Epithelial cell of esophagus (primary cell): ENCODE measurements around the gene C9.
A peak's percentile ranks its signal among the peaks of the same experiment; 100 is the strongest.

Experiments used
- DNase-seq: peaks from one replicate; pipeline ENCODE4 v3.0.0; 2010; ENCODE audit warnings: low read depth
- H3K4me3 ChIP-seq: 2 replicates; pipeline ENCODE4 v1.5.1; 2011; ENCODE audit warnings: mild to moderate bottlenecking, low read length, control low read depth
- CTCF ChIP-seq: IDR thresholded peaks from 2 replicates; pipeline ENCODE4 v1.5.1; 2011; ENCODE audit warnings: low read depth, mild to moderate bottlenecking, low read length, control low read depth, inconsistent platforms; ENCODE audit not compliant: insufficient read depth; ENCODE audit errors: missing control alignments

The C9 gene

GRCh38 chr5:39384271-39384670, 20.0 kb upstream of the C9 start:
- no peak for DNase-seq
- TF ChIP-seq CTCF: no peak
- no peak overlapping the region for H3K4me3 ChIP-seq

DNA sequence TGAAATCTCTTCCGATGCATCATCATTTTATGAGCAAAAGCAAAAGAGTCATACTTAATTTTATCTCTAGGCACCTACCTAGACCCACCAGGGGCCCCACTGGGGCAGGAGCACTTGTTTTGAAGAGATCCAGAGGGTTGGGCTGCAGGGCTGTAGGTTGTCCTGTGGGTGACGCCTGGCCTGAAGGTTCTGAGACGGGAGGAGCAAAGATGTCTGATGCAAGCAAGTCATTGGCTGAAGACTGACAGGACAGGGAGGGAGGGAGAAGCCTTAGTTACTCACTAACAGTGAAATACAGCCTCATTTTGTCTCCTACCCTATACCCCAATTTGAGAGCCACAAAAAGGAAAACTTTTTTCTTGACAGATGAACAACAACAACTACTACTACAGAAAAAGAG, 17.1 kb upstream of the C9 start:
- no peak for TF ChIP-seq CTCF

GRCh38 chr5:39379693-39380092, 15.4 kb upstream of the C9 start:
- no peak overlapping the region for H3K4me3 ChIP-seq
- TF ChIP-seq CTCF: no peak
- DNase-seq: no peak

More for the DNA sequence above, 17.1 kb upstream of the C9 start:
- DNase-seq: no peak
- H3K4me3 ChIP-seq: no peak overlapping the region

DNA sequence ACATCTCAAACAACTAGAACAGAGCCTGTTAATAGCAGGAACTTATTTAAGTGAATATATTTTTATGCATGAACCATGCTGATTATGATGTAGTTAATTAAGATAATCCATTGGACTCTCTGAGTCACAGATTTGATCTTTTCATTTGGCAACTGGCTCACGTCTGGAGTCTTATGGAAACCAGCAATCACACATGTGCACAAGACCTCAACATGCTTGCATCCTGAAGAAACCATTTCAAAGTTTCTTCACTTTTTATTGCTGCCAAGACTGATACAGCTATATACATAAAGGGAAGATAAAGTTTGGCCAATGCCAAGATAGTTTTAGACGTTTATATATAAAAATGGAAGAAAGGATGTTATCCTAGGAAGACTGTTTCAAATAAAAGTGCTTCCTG, 13.3 kb upstream of the C9 start:
- no peak overlapping the region for H3K4me3 ChIP-seq
- no peak for TF ChIP-seq CTCF
- no peak for DNase-seq

DNA sequence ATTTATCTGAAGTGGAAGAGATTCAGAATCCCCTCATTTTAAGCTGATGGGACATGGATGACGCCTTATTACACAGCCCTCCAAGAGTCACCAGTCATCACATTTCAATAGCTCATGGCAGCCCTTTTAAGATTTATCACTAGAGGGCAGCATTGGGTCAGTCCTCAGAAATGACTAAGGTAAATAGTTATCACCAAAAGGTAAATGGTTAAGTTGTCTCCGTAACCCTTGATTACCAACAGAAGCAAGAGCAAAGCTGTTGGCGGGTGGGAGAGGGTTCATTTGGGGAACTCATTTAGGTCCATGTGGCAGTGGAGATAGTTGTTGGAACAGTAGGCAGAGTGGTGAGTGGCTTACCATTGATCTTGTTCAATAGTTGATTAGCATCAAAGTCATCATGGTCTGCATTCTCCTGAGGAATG, 12.0 kb upstream of the C9 start:
- H3K4me3 ChIP-seq: no peak overlapping the region
- peak; percentile 74 for DNase-seq
- peak; percentile 83 for TF ChIP-seq CTCF

DNA sequence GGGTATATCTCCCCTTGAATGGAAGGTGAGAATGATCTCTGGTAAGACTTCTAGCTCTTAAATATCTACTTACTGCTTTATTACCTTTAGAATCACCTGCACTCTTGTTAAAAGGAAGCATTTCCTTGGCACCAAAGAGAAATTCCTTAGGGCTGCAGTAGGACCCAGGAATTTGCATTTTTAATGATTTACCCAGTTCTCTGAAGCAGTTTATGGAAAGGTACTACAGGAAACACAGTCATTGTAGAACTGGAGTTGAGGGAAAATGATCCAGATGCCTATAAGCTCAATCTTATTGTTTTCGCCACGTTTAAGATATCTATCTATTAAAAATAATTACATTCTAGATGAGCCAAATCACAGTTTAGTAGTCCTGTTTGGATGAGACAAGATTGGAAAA, 9.5 kb upstream of the C9 start:
- H3K4me3 ChIP-seq: no peak overlapping the region
- DNase-seq: no peak
- no peak for TF ChIP-seq CTCF

DNA sequence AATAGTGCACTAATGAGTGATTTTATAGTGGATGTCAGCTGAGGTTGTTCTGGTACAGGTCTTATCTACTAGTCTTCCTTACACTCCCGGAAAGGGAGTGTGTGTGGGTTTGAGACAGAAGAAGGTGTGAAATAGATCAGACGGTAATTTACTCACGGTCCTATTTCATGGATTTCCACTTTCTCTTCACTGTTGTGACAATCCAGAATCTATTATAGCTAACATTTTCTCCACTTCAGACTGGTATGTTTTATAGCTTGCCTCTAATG, 7.0 kb upstream of the C9 start:
- no peak overlapping the region for H3K4me3 ChIP-seq
- no peak for TF ChIP-seq CTCF
- no peak for DNase-seq
